ENCODE measurements around the gene THBS3.

- TF ChIP-seq GATA2 (IDR thresholded peaks at IDR 0.05; ENCODE audit: low read depth, low read length) (no peak), GATA3 (IDR thresholded peaks at IDR 0.05; ENCODE audit: low read depth, low read length) (no peak)
Observed at GRCh38 chr1:155171836-155172731, 35.6 kb downstream of the THBS3 start.
